ENCODE results near the gene FAM117A.
"Not testable (repeated sequence)": the region's sequence is repeated elsewhere in the genome, so short reads cannot be mapped to it uniquely, and the experiment has no call there.

FAM117A gene

DNA sequence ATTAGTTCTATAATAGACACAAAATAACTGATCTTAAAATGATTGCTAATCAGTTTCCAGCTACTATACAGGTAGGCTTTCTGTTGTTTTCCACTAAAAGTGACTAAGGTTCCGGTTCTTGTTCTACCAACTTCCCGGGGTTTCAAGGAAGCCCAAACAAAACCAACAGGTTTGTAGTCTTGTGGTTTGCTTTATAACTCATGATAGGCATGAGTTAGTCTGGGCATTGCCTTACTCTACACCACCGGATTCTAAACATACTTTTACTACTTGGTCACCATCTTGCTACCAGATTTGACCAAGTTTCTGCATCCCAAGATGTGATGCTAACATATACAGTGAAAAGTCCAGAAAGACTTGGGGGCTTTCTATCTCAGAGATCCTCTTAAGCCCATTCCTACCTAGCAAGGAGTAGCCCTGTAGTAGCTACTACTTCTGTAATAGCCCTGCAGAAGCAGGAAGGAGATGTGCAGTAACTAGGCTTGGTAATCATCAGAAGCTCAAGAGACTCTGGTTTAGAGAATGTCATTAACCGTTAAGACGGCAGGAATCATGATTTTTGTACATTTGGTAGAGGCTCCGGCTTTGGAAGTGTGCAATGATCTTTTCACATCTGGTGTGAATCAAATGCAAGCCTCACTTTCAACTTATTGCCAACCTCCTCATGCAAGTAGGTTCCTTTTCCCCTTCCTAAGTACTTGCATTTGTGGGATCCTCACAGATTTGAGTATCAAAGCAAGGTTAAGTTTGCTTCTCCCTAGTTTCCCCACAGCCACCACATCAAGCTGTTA, 1.6 kb downstream of the FAM117A start:
- DNase-seq: no peak

DNA sequence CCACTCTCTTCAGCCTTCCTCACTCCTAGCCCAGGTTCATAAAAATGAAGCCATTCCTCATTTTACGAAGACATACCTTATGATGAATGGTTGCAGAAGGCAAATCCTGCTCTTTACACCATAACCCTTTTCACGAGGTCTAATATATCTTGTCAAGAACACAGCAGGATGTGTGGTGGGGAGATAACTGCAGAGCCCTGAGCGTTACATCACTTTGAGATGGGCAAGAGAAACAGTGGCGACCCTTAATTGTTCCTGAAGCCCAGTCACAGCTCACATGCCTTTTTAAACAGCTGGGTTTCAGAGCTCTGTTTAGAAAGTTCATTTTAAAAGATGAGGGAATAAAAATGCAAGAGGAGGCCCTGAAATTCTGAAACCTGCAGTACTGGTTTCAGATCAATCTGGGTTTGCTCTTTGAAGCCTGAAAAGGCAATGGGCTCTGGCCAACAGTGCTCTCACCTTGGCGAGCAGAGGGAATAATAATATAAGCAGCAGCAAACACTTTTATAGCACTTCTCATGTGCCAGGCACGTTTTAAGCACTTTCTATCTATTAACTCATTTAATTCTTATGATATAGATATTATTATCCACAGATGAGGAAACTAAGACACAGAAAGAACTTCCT, 2.9 kb downstream of the FAM117A start:
- no peak for DNase-seq

DNA sequence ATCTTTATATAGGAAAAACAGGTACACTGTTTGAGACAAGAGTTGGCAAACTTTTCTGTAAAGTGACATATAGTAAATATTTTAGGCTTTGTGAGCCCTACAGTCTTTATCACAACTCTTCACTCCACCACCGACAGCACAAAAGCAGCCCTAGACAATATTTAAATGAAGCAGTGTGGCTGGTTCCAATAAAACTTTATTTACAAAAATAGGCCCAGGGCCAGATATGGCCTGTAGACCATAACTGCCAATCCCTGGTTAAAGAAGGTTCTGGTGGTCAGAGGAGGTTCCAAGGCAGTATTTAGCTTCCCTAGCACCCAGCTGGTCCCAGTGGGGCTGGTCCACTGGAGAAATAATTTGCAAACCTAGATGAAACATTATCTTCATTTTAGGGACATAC, 3.6 kb downstream of the FAM117A start:
- DNase-seq: no peak

DNA sequence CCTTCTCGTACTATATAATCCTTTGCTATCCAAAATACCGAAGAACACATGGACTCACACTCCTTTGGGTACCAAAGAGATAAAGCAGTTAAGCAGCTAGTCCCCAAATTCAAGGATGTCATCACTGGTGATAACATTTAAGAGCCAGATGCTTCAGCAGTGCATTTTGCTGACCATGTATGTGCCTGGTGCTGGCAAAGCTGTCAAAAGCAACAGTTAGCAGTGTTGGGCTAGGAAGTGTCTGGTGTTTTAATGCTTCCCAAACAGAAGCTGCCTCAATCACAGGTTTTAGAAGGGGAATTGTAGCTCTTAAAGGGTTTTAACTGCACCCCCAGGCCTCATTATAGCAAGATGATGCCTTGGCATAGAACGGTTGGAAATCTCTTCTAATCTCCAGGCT, 4.7 kb downstream of the FAM117A start:
- DNase-seq: no peak

DNA sequence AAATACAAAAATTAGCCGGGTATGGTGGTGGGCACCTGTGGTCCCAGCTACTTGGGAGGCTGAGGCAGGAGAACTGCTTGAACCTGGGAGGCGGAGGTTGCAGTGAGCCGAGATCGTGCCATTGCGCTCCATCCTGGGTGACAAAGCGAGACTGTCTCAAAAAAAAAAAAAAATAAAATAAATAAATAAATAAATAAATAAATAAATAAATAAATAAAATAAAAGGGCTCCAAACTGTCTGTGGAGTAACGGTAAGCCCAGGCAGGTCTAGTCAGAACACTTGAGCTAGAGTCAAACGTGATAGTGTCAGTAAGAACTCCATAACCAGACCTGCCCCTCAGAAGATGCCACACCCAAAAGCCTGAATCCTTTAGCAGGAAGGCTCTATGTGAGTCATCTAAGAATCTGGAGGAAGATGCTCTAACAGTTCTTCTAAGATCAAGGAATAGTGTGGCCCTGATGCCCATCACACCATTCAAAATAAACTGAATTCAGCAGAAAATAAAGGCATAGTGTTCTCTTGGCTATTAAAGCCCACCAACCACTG, 5.4 kb downstream of the FAM117A start:
- not testable (repeated sequence) for DNase-seq

DNA sequence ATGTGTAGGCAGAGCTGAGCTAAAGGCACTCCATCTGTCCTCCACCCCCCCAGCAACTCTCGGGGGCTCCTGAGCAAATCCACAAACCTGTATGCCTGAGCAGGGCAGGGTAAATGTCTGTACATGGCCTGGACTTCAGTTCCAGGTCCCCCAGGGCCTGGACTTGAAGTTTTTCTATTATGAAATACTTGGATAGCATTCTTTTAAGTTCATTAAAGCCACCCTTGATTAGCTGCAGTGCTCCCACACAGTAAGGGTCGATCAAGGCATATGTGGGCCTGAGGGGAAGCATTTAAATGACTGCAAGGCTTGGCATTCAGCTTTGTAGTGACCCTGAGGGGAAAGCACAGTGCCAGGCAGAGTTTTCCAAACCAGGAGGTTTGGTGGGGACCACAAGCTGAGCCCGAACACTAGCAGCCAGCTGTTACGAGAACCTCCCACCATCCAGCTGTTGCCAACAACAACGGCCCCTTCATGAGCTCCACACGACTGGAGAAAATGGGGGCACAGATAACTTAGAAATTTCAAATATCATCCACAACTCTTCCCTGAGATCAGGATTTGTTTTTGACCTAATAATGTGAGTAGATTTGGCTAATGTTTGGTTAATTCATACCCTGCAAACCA, 6.7 kb downstream of the FAM117A start:
- DNase-seq: no peak

DNA sequence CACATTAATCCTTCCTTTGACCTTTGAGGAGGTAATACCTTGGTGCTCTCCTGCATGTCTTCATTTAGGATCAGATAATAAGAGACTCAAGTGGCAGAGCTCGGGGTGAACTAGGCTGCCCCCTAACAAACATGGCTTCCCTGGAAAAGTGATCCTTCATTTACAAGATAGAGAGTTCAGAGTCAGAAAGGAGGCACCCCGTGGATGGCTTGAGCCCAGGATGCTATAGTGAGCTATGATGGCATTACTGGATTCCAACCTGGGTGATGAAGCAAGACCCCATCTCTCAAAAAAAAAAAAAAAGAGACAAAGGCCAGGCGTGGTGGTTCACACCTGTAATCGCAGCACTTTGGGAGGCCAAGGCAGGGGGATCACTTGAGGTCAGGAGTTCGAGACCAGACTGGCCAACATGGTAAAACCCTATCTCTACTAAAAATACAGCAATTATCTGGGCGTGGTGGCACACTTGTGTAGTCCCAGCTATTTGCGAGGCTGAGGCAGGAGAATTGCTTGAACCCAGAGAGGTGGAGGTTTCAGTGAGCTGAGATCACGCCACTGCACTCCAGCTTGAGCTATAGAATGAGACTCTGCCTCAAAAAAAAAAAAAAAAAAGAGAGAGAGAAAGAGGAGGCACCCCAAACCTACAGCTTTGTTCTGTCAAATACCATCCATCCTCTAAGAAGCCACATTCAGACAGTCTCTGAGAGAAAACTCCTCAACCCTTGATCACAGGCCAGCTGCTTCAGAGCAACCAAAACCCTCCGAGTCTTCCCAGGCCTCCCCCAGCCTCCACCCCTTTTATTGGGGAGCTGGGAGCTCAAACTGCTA, 7.4 kb downstream of the FAM117A start:
- DNase-seq: no peak

DNA sequence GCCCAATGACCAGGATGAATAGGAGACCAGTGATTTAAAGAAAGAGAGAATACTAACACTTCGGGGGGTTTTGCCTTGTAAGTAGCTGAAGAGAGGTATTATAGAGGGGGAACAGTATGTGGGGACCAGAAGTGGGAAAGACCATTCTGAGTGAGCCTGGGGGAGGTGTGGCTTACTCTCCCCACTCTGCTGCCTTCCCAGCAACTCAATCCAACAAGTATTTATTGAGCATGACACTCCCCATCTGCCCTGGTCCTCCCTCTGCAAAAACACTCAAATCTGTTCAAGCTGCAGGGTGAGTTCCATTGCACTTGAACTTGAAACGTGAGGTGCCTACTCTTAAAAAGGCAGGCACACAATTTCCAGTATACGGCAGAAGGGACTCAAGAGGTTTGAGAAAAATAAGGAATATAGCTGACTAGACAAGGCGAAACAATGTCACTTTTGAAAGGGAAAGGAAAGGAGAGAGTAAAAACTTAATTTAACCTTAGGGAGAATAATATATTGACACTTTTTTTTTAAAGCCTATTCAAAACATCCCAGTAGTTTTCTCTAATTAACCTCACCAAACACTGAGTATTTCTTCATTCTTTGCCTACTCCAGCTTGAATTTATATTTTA, 8.2 kb downstream of the FAM117A start:
- DNase-seq: no peak

DNA sequence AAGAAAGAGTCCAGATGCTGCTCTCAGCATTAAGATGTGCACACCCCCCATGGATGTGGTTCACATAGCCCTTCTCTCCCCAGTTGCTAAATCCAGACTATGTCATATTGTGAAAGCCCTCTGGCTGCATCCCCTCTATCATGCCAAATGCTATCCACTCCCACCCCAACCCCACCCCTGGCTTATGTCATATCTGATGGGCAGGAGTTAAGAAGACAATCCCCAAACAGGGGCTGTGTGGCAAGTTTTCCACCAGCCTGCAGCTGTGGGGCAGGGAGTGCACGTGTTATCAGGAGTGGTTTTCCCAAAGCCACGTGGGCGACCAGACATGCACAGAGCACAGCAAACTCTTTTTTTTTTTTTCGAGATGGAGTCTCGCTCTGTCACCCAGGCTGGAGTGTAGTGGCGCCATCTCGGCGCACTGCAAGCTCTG, 10.0 kb downstream of the FAM117A start:
- DNase-seq: no peak

DNA sequence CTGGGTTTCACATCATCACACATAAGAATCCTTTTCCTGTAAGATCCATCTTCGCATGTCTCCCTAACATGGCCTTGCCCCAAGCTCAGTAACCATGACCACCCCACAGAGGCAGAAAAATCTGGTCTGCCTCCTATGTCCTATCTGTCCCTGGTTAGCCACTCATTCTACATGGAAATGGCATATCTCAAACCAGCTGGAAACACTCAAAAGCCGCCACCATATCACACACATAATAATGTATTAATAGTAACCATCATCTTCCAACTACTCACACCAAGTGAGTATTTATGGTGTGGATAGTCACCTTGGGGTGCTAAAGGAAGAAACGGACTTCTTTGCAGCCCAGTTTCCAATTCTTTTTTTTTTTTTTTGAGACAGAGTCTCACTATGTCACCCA, 11.4 kb downstream of the FAM117A start:
- DNase-seq: no peak

DNA sequence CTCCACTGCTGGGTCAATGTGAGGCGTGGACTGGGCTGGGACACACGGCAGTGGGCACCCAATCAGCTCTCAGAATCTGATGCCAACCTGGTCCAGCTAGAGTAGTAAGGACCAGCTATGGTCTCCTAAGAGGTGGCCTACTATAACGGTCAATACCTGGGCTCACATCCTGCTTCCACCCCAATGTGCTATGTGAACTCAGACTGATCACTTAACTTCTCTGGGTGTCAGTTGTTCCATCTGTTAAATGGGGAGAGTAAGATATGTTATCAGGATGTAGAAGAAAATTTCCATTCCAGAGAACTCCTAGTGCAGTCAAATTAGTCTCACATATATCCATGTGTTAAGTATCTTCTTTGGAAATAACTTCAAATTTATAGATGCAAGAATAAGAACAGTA, 14.2 kb downstream of the FAM117A start:
- no peak for DNase-seq

DNA sequence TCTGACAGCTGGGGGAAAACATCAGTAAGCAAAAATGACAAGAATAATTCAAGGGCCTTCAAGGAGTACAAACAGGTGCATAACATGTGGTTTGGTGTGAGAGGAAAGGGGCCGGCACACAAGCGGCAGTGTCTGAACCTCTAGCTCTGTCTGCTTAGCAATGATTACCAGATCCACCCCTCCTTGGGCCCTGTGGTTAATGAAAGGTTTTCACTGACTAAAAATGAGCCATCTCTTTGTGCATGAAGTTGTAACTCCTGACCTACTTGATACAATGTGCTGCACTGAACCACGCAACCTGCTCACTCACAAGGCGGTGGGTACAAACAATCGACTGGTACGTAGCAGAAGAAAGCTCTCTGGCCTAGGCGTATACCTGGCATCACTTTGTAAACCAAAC, 15.1 kb downstream of the FAM117A start:
- no peak for DNase-seq

DNA sequence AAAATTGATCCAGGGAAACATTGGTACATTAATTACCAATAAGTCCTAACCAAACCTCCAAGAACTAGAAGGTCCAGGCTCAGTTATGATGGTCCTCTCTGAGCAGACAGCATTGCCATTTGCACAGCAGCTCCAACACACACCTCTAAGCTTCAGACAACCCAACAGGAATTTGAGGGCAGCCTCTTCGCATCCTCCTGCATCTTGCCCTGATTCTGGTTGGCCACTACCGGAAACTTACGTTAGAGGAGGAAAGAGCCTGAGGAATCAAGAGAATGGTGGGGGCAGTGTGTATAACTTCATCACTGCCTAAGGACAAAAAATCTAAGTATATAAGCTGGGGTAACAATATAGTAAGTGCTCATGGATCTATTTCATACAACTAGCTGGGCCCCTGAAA, 15.7 kb downstream of the FAM117A start:
- DNase-seq: no peak

DNA sequence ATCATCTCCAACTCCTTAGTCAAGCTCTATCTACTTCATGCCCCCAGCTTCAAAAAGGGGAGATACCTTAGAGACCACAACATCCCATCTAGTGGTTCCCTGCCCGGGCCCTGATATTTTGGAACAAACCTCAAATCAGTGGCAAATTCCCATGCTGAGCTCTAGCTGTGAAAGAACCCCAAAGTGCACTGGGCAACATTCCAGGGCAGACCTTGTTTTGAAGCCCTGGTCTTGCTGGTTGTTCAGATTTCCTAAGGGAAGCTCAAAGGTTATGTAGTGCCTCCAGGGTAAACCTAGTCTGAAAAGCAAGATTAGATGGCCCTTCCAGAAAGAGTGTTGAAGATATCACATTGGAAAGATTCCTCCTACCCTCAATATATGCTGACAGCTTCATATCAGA, 16.3 kb downstream of the FAM117A start:
- DNase-seq: no peak

DNA sequence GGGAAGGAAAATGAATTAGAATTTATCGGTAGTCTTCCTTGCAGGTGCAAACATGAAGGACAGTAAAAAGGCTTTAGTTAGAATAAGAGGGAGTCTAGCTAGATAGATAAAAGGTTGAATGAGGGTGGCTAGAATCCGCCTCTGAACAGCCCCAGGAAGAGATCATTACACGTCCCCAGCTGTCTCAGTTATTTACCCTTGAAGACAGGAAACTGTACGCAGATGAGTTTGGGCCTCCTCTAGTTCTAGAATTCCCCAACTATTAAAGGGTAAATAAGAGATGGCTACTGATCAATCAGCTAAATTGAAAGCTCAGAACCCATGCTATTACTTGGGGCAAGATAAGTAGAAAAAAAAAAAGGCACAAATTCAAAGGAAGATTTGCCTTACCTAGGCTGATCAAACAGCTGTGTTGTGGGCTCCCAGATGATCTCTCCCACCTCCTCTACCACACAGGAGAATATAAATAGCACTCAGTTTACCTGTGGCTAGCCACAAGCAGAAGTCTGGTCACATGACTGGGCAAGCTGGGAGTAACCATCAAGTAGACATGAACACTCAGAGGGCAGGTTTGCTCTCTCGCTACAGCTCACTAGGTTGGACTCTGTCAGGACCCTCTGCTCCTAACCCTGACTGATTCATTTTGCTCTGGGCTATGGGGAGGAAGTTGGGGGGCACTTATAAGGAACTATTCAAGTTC, 17.0 kb downstream of the FAM117A start:
- DNase-seq: no peak

DNA sequence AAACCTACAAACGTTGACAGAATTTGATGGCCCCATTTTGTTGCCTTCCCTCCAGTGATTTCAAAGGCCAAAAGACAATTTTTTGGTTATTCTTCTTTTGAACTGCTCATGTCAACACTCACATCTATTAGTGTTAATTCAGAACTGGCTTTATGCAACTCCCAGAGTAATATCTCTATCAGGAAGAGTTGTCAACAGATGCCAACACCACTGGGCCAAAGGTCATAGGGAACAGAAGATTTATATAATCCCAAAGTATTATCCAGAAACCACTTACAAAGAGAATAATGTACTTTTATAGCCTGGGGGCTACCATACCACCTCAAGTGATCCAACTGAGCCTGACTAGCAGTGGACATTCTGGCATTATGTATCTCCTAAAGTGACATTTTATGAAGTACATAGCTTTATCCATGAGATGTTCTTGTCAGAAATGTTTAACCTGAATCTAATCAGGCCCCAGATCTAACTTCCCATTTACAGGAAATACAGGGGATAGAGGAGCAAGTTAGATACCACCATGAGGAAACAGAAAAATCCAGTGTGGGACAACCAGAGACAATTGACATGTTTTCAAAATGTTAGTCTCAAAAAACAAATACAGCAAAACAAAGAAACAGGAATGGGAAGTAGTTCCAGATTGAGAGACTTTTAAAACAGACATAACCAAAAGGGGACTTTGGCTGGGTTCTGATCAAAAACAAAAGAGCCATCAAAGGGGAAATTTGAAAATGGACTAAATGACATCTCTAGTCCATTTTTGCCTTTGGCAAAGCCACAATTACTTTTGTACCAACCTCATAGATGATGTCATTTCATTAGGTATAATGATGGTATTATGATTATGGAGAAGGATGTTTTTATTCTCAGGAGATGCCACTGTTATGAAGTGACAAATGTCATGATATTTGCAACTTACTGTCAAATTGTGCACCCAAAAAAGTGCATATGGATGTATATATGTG, 18.5 kb downstream of the FAM117A start:
- DNase-seq: no peak

DNA sequence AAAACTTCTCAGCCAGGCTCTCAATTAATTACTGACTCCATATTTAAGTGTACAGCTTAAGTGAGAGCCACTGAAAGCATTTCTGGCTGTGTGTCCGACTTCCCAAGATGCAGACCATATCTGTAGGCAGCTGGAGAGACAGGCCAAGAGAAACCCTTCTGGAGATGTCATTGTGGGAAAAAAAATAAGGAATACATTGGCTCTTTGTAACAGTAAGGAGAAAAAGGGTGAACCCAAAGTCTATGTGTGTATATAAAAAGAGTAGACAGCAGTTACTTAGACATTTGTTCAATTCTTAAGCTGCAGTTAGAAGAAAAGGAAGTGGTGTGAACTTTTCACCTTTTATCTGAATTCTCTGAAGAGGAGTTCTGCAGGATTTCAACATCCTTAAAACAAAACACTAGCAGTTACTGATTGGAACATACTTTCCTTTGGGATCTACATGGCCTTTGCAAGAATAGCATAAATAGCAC, 21.7 kb downstream of the FAM117A start:
- DNase-seq: no peak

DNA sequence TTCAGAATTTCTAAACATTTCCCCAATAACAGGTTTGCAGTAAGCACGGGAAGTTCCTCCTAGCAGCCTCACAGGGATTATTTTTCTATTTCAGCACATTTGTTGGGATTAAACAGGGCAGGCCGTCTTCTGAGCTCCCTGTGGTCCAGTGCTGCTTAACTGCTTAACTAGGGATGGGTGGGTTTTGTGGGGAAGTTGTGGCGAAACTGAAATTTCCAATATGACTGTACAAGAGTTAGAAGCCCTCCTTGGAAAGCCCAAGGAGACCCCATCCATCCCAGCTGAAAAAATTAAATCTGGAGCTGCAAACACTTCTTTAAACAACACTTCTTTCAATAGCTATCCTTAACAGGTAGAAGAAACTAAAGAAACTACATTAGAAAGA, 22.2 kb downstream of the FAM117A start:
- DNase-seq: no peak

DNA sequence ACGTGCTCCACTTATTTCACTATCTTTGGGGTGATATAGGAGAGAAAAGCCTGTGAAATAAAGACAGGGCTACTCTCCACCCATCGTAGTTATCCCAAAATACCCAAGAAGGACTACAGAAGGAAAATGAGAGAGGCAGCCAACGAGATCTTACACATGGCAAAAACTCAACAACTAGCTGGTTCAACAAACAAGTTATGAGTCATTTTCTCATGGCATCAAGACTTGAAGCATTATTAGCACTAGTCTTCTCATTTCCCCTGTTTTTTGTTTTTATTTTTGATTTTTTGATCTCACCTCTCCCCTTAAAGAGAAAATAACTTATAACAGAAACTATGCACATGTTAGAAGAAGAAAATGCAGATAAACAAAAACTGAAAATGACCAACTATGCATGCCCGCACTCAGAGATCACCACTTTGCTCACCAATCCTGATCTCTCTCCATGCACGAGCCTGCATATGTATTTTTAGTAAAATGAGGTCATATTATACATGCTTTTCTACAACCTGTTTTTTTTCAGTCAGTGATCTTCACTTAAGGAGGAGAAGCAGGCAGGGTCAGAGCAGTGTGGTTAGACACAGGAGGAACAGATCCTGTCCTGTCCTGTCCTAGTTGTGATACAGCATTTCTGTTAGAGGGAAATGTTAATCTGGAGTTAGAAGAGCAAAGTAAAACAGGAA, 22.8 kb downstream of the FAM117A start:
- no peak for DNase-seq

Data from NCI-H2081 (cell line).